ENCODE results near the gene CRYL1.
A peak's percentile ranks its signal among the peaks of the same experiment; 100 is the strongest.

CRYL1 gene

GRCh38 chr13:20528452-20528851 is 2.8 kb upstream of the CRYL1 start:
- no peak for DNase-seq (ENCODE audit: low spot score)

GRCh38 chr13:20526664-20527063 is 1.0 kb upstream of the CRYL1 start:
- DNase-seq (ENCODE audit: low spot score): no peak

DNA sequence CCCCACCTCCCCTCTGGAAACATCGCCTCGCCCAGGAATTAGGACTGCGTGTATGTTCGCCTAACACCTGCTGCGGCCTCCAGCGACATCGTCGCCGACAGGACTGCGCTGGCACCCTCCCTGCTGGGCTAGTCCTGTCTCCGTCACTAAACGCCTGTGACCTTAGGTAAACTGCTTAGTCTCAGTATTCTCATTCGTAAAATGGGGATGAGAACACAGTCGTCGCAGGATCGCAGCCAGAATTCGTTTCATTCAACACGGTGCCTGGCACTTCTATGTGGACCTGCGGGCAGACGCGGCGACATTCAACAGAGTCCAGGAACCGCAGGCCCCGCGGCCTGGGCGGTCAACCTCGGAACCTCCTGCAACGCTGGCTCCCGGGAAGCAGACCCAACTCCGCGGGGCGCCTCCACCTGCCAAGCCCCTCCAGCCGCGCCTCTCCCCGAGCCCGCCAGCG is 485 bp downstream of the CRYL1 start:
- DNase-seq (ENCODE audit: low spot score): no peak

DNA sequence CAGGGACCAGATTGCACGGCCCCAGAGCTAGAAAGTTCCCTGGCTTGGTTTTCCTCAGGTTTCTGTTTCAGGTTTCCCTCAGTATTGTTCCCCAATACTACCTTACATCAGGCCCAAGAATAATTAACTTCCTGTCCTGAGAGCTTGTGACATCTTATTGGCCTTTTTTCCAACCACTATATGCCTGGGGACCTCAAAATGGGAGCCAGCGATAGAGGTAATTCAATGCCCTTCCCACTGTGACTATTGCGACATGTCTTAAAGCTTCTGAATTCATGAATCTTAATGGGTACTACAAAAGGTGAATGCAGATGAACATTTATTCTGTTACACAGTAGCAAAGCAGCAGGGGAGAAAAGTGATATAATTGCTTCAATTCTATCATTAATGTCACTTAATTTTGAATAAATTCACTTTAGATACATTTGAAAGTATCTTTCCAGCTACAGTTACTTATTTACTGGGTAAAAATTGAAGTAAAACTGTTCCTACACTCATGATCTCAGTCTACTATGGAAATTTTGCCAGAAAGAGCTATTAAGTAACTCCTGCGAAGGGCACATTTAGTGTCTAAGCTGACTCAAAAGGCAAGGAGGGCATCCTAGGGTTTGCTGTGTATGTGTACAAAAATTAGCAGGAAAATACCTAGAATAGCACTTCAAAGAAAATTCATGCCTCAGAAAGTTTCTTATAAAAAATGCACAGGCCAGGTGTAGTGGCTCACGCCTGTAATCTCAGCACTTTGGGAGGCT is 4.1 kb downstream of the CRYL1 start:
- no peak for DNase-seq (ENCODE audit: low spot score)

DNA sequence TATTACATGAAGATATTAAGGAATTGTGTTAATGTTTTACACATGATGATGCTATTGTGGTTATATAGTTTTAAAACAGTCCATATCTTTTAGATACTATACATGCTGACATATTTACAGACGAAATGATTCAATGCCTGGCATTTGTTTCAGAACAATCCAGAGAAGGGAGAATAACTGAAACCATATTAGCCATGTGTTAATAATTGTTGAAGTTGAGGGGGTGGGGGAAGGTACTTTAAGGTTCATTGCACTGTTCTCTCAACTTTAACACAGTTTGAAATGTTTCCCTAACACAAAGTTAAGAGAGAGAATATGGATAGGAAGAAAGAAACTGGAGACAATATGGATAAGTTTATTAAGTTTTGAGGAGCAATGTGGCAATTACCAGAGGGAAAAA is 5.8 kb downstream of the CRYL1 start:
- no peak for DNase-seq (ENCODE audit: low spot score)

- no peak for DNase-seq (ENCODE audit: low spot score)
Measured at GRCh38 chr13:20518660-20519100, 7.0 kb downstream of the CRYL1 start.

DNA sequence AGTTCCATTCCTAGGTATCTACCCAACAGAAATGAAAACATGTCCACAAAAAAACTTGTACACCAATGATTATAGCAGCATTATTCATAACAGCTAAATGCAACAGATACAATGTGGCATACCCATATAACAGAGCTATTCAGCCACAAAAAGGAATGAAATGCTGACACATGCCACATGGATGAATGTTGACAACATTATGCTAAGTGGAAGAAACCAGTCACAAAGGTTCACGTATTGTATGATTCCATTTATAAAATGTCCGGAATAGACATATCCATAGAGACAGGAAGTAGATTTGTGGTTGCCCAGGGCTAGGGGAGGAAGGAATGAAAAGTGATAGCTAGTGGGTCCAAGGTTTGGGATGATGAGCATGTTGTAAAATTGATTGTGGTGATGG is 10.8 kb downstream of the CRYL1 start:
- DNase-seq (ENCODE audit: low spot score): no peak

- no peak for DNase-seq (ENCODE audit: low spot score)
Measured at GRCh38 chr13:20513466-20513995, 12.1 kb downstream of the CRYL1 start.

- no peak for DNase-seq (ENCODE audit: low spot score)
Measured at GRCh38 chr13:20512042-20512683, 13.5 kb downstream of the CRYL1 start.

DNA sequence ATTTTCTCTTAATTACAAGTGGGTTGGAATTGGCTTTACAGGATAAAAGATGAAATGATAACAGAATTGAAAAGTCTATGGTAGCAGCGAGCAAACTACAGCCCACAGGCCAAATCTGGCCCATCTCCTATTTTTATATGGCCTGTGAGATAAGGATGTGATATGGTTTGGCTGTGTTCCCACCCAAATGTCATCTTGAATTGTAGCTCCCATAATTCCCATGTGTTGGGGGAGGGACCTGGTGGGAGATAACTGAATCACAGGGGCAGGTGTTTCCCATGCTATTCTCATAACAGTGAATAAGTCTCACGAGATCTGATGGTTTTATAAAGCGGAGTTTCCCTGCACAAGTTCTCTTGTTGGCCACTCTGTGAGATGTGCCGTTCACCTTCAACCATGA is 19.0 kb downstream of the CRYL1 start:
- no peak for DNase-seq (ENCODE audit: low spot score)

DNA sequence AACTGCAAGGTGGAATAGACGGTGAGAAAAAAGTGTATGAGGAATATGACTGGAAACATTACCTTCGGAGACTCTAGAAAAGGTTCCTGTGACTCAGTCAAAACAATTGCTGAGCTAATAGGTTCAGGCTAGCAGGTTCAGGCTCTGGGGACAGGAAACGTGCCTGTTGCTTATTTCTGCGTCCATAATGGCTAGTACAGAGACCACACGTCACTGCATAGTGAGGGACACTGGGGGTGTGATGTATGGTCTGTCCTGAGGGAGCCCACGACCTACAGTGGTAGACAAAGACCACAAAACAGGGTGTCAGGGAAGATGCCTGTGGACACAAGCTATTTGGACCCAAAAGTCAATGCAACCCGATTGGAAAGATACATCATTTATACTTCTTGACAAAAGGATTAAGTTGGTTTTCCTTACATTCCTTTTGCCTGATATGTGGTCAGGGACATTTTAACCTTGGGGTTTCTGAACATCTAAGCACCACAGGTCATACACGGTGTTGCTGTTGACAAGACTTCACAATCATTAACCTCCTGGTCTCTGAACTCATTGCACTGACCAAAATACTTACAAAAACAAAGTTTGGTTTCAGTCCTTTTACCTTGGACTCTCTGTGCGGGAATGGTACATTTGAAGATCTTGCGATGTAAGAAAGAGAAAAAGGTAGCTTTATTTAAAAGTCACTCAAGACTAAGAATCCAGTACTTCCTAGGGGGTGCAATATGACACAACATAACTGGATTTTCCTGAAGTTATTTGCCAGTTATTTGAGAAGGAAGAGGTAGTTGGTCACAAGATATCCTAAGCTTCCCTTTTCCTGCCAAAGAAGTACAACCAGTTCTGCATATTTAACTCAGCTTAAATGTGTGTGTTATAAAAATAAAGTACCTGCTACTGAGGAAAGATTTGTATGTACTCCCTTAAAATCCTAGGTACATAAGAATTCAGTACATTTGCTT is 20.0 kb downstream of the CRYL1 start:
- no peak for DNase-seq (ENCODE audit: low spot score)

GRCh38 chr13:20503088-20504083 is 22.3 kb downstream of the CRYL1 start:
- DNase-seq (ENCODE audit: low spot score): no peak

- no peak for DNase-seq (ENCODE audit: low spot score)
Measured at GRCh38 chr13:20501592-20501991, 24.1 kb downstream of the CRYL1 start.

DNA sequence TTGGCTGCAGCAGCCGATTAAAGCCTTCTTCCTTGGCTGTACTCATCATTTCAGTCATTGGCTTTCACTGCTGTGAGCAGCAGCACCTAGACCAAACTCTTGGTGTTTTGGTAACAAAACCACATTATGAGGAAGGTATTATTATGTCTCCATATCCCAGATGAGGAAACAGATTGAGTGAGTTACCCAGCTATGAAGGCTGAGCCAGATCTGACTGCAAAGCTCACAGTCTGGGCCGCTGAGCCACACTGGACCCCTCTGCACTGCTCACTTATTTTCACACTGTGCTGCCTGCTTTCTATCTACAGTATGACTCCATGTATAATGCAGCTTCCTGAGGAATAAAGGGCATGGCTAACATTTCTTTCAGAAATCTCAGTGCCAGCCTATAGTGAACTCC is 24.5 kb downstream of the CRYL1 start:
- no peak for DNase-seq (ENCODE audit: low spot score)

DNA sequence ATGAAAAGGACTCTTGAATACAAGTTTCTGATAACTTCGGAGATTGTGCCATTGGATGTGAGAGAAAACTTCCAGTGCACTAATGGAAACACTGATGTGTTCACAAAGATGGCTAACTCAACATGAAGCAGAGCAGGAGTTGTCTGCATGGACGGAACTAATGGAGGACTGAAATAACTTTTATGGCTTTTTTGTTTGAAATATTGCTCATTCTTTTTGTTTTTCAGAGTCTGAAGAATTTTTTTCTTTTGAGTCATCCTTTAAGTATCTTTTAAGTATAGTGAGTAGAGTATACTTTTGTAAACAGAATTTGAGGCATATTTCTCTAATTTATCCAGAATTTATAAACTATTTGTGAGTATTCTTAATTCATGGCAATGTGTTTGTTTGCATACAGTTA is 25.7 kb downstream of the CRYL1 start:
- no peak for DNase-seq (ENCODE audit: low spot score)

GRCh38 chr13:20498659-20499058 is 27.0 kb downstream of the CRYL1 start:
- no peak for DNase-seq (ENCODE audit: low spot score)

- DNase-seq (ENCODE audit: low spot score): no peak
Measured at GRCh38 chr13:20498129-20498528, 27.5 kb downstream of the CRYL1 start.

DNA sequence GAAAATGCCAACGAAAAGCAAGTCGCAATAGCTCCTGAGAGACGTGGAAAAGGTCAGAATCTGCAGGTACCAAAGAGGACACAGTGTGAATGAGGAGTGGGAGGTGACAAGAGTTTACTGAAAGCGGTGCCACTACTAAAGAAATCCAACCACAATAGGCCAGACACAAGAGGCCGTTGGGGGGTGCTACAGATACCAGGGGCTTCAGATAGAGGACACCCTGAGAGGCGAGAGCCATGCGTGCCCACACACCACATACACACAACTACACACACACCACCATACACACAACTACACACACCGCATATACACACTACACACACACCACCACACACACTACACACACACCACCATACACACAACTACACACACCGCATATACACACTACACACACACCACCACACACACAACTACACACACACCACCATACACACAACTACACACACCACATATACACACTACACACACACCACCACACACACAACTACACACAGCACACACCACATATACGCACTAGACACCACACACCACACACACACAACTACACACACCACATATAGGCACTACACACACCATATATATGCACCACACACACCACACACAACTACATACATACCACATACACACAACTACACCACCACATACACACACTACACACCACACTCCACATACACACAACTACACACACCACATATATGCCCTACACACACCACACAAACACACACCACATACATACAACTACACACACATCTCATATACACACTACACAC is 28.5 kb downstream of the CRYL1 start:
- no peak for DNase-seq (ENCODE audit: low spot score)

DNA sequence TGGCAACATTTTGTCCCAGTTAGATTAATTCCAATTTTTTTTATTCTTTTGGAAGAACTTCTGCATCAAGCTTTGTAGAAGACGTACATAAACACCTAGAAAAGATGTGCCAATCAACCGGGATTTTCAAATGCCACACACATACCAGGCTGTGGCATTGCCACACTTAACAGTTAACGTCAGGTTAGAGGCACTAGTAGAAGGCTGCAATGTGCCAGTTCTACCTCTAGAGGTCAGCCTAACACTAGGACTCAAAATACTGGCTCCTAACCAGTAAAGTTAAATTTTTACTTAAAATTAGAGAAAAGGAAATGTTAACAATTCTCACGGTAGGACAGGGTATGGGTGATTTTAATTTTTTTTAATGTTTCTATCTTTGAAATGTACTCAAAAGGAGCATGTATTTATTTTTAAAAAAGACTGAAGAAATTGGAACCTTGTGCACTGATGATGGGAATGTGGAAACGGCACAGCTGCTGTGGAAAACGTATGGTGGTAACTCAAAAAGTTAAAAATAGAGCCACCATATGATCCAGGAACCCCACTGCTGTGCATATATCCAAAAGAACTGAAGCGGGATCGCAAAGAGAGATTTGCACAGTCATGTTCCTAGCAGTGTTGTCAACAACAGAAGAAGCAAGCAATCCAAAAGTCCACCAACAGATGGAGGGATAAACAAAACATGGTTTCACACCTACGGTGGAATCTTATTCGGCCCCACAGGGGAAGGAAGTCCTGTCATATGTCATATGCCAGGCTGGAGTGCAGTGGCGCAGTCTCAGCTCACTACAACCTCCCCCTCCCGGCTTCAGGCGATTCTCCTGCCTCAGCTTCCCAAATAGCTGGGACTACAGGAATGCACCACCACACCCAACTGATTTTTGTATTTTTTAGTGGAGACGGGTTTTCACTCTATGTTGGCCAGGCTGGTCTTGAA is 30.3 kb downstream of the CRYL1 start:
- DNase-seq (ENCODE audit: low spot score): peak; percentile 70

Data from AG08396 (cell line).